K562 (cell line): ENCODE measurements around the gene NPHS2.

Experiments
- EGR1 ChIP-seq: fragments of 450-650 bp; conservative IDR thresholded peaks from 2 replicates; pipeline ENCODE4 v1.6.1; 2017; ENCODE audit warnings: mild to moderate bottlenecking
- EZH2 ChIP-seq: IDR thresholded peaks from 2 replicates; pipeline ENCODE4 v1.6.1; 2012; ENCODE audit warnings: low read depth, mild to moderate bottlenecking, inconsistent platforms, low read length, borderline replicate concordance
- GMEB1 ChIP-seq: fragments of 250-450 bp; sonication (Bioruptor Pico); IDR thresholded peaks from 2 replicates; pipeline ENCODE4 v1.4.0; 2020; ENCODE audit warnings: mild to moderate bottlenecking
- HDAC6 ChIP-seq: IDR thresholded peaks from 2 replicates; pipeline ENCODE4 v1.6.1; 2012; ENCODE audit warnings: low read depth, mild to moderate bottlenecking, control low read depth, inconsistent platforms, low read length, moderate library complexity
- NFIC ChIP-seq: fragments of 450-650 bp; IDR thresholded peaks from 2 replicates; pipeline ENCODE4 v1.6.1; 2017; ENCODE audit warnings: mild to moderate bottlenecking, inconsistent platforms
- SIN3A ChIP-seq, 2 experiments: fragments of 150-350 bp in 1 of 2; IDR thresholded peaks; 2 replicates each; pipeline ENCODE4 v1.6.1; 2011 to 2016; ENCODE audit warnings: borderline replicate concordance in 2 of 2, low read depth in 2 of 2, low read length in 2 of 2, mild to moderate bottlenecking in 2 of 2, moderate library complexity in 2 of 2; ENCODE audit not compliant: control insufficient read depth in 1 of 2
- SRSF1 ChIP-seq: fragments of 200-400 bp; formaldehyde crosslinking; IDR thresholded peaks from 2 replicates; pipeline ENCODE4 v1.6.1; 2017; ENCODE audit warnings: mild to moderate bottlenecking, low read depth, low read length, moderate library complexity
- ZBTB26 ChIP-seq: fragments of 450-650 bp; formaldehyde crosslinking; IDR thresholded peaks from 2 replicates; pipeline ENCODE4 v1.4.0; 2022; ENCODE audit warnings: missing genetic modification characterization
- ZNF277 ChIP-seq: fragments of 250-450 bp; sonication (Bioruptor Pico); IDR thresholded peaks from 2 replicates; pipeline ENCODE4 v1.8.0; 2022; ENCODE audit warnings: inconsistent platforms, mild to moderate bottlenecking, moderate library complexity, borderline replicate concordance

- TF ChIP-seq ZBTB26: no peak
- TF ChIP-seq SRSF1: no peak
- no peak for TF ChIP-seq EGR1
- no peak for TF ChIP-seq HDAC6
- TF ChIP-seq EZH2: no peak
- no peak for TF ChIP-seq GMEB1 (CRISPR knock-in tag)
- TF ChIP-seq NFIC: no peak
- no peak for TF ChIP-seq ZNF277 (CRISPR knock-in tag)
- TF ChIP-seq SIN3A (IDR thresholded peaks at IDR 0.05; ENCODE audit: borderline replicate concordance in 2 of 2, control insufficient read depth in 1 of 2, low read depth in 2 of 2, low read length in 2 of 2): no peak
Observed at GRCh38 chr1:179575497-179576314, at the start of gene NPHS2.
